DMS114 treated with DMSO at 0.1 percent for 48 hours (cell line): ENCODE data around the gene MAGI1.

Experiments used
- DNase-seq: peaks from one replicate; lab custom pipeline; 2025; ENCODE audit not compliant: unreplicated experiment; lab: John Stamatoyannopoulos, UW

MAGI1 gene

GRCh38 chr3:65675011-65675410, 363.7 kb downstream of the MAGI1 start:
- no peak for DNase-seq

- no peak for DNase-seq
Measured at GRCh38 chr3:65674226-65674625, 364.5 kb downstream of the MAGI1 start.

- DNase-seq = no peak
Measured at GRCh38 chr3:65672871-65673815, 365.6 kb downstream of the MAGI1 start.

- no peak for DNase-seq
Measured at GRCh38 chr3:65672061-65672460, 366.7 kb downstream of the MAGI1 start.

- no peak for DNase-seq
Measured at GRCh38 chr3:65671004-65671403, 367.7 kb downstream of the MAGI1 start.

- DNase-seq = no peak
Measured at GRCh38 chr3:65669163-65669875, 369.4 kb downstream of the MAGI1 start.

GRCh38 chr3:65667963-65668362, 370.8 kb downstream of the MAGI1 start:
- no peak for DNase-seq

- no peak for DNase-seq
Measured at GRCh38 chr3:65666448-65667091, 372.1 kb downstream of the MAGI1 start.

GRCh38 chr3:65665915-65666314, 372.8 kb downstream of the MAGI1 start:
- no peak for DNase-seq

GRCh38 chr3:65664931-65665330, 373.8 kb downstream of the MAGI1 start:
- no peak for DNase-seq

GRCh38 chr3:65664446-65664845, 374.3 kb downstream of the MAGI1 start:
- DNase-seq = no peak

- no peak for DNase-seq
Measured at GRCh38 chr3:65662095-65662494, 376.6 kb downstream of the MAGI1 start.

- no peak for DNase-seq
Measured at GRCh38 chr3:65660000-65660598, 378.6 kb downstream of the MAGI1 start.

GRCh38 chr3:65659396-65659795, 379.3 kb downstream of the MAGI1 start:
- no peak for DNase-seq

- DNase-seq = no peak
Measured at GRCh38 chr3:65658401-65658800, 380.3 kb downstream of the MAGI1 start.

GRCh38 chr3:65655061-65655460, 383.7 kb downstream of the MAGI1 start:
- DNase-seq = no peak

- DNase-seq = no peak
Measured at GRCh38 chr3:65653731-65654130, 385.0 kb downstream of the MAGI1 start.

GRCh38 chr3:65650247-65650646, 388.5 kb downstream of the MAGI1 start:
- DNase-seq = no peak

GRCh38 chr3:65647369-65647768, 391.3 kb downstream of the MAGI1 start:
- no peak for DNase-seq

- DNase-seq = no peak
Measured at GRCh38 chr3:65642883-65643282, 395.8 kb downstream of the MAGI1 start.

GRCh38 chr3:65641777-65642176, 396.9 kb downstream of the MAGI1 start:
- no peak for DNase-seq
